HG03108 (cell line): Measurements from ENCODE around the gene STARD3NL.
"Not testable (repeated sequence)": the region's sequence is repeated elsewhere in the genome, so short reads cannot be mapped to it uniquely, and the experiment has no call there.

Source experiments
- ATAC-seq: cut with Tn5 transposase; IDR thresholded peaks from one replicate; pipeline ENCODE4 v1.9.1; 2021; ENCODE audit warnings: moderate library complexity; ENCODE audit not compliant: unreplicated experiment

Gene STARD3NL

GRCh38 chr7:38262545-38262944 lies 84.5 kb downstream of the STARD3NL start:
- no peak for ATAC-seq

DNA sequence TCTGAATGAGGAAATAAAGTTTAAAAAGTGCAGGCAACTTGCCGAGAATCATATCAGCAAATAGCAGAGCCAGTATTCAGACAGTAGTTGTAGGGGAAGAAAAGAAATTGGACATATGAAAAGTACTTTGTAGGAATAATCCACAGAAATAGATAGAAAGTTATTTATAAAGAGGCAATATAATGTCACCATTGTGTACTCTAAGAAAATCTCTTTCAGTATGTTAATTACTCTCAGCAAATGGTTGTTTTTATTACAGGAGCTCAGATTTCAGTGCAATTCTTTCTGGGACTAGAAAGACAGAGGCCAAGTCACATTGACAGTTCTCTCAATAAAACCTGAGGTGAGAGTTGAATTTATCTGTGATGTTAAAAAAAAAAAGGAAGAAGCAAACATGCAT lies 85.2 kb downstream of the STARD3NL start:
- ATAC-seq = not testable (repeated sequence)

- not testable (repeated sequence) for ATAC-seq
These were observed 86.6 kb downstream of the STARD3NL start for GRCh38 chr7:38264602-38265001.

- not testable (repeated sequence) for ATAC-seq
These were observed 87.9 kb downstream of the STARD3NL start for GRCh38 chr7:38265958-38266357.

DNA sequence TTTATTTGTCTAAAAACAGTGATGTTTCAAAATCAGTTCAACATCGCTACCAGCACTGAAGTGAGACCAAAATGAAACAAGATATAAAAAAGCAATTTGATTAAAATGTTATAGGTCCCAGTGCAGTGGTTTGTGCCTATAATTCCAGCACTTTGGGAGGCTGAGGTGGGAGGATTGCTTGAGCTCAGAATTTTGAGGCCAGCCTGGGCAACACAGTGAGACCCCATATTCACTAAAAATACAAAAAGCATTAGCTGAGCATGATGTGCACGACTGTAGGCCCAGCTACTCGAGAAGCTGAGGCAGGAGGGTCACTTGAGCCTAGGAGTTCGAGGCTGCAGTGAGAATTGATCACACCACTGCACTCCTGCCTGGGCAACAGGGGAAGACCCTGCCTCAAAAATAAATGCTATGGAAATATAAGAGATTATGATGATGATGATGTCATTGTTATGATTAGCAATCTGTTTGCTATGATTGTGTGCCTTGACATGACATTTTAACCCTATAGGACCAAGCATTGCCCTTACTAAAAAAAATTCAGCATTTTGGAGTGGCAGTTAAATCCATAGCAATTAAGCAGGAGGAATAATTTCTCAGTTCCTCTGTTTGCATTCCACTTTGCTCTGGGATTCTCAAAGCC lies 91.8 kb downstream of the STARD3NL start:
- not testable (repeated sequence) for ATAC-seq

DNA sequence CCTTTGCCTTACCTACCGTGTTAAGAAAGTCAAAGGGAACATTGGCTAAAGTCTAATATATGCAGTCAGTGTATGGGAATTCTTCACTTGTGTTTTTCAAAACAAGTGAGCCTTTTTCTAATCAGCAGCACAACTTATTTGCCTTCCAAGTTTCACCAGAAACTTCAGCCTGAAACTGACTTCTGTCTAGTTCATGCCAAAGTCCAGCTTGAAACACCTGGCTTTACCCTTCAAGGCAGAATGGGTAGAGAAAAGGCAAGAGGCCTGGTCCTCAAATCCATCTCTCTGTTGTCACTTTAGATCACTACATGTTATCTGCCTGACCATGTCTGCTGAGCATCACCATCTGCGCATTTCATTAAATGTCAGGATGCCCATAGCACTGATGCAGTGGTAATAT lies 92.4 kb downstream of the STARD3NL start:
- not testable (repeated sequence) for ATAC-seq

GRCh38 chr7:38273286-38273995 lies 95.4 kb downstream of the STARD3NL start, which contains the start of gene TARP:
Gene TARP (minus strand): TSS chr7:38273636.
- no peak for ATAC-seq

GRCh38 chr7:38274486-38274885 lies 96.4 kb downstream of the STARD3NL start:
- no peak for ATAC-seq

- ATAC-seq = no peak
These were observed 97.0 kb downstream of the STARD3NL start for GRCh38 chr7:38274927-38275620.

DNA sequence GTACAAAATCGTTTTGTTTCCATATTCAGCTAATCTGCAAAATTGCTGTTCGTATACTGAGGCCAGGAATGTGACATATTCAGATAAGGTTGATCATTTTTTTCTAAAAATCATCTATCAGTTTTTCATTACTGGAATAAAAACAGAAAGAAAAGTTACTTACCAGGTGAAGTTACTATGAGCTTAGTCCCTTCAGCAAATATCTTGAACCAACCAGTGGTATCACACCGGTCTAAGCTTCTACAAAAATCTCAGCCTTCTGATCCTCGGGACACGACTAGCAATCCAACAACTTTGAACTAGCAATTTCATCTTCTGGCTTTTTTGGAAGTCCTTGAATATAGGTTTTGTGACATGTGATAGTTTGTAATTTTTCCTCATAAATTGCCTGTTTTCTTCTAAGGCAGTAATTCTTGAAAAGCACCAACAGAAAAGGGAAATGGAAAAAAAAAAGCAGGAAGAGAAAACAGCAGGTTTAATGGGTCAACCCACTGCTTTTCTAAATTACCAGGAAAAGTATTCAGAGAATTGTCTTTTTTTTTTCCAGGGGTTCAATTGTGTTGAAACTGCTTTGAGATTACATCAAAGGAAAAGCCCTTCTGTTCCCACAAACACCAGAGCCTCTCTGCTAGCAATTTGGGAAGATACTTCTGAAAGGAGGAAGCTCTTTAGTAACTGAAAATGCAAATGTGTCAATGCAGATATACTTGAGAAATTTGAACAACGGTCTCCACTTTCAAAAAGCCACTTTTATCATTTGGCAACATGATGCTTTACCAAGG lies 98.2 kb downstream of the STARD3NL start:
- no peak for ATAC-seq

- no peak for ATAC-seq
These were observed 102.0 kb downstream of the STARD3NL start for GRCh38 chr7:38280000-38280399.
